Measurements from ENCODE around the gene PSMB7.
A peak's percentile ranks its signal among the peaks of the same experiment; 100 is the strongest.

The PSMB7 gene

GRCh38 chr9:124322618-124323432, 92.4 kb downstream of the PSMB7 start:
- Histone ChIP-seq H3K4me3 (ENCODE audit: low read depth, low read length) (no peak overlapping the region), H3K27me3 (no peaks in the 10 kb centered on the region), H3K4me1 (no peaks in the 10 kb centered on the region), H3K36me3 (no peaks in the 10 kb centered on the region), H3K9me3 (no peaks in the 10 kb centered on the region)
- no peak for DNase-seq
- no peak for TF ChIP-seq CTCF (IDR thresholded peaks at IDR 0.05; ENCODE audit: low read depth, low read length)

- no peaks in the 10 kb centered on the region for H3K36me3 ChIP-seq
- no peak for TF ChIP-seq CTCF (IDR thresholded peaks at IDR 0.05; ENCODE audit: low read depth, low read length)
- no peak for DNase-seq
- H3K27me3 ChIP-seq = no peaks in the 10 kb centered on the region
- no peak overlapping the region for H3K4me3 ChIP-seq (ENCODE audit: low read depth, low read length)
- H3K9me3 ChIP-seq = no peaks in the 10 kb centered on the region
- no peaks in the 10 kb centered on the region for H3K4me1 ChIP-seq
These were observed 93.3 kb downstream of the PSMB7 start for GRCh38 chr9:124321935-124322334.

- H3K27me3 ChIP-seq = no peaks in the 10 kb centered on the region
- H3K4me1 ChIP-seq = no peaks in the 10 kb centered on the region
- TF ChIP-seq CTCF (IDR thresholded peaks at IDR 0.05; ENCODE audit: low read depth, low read length) = no peak
- no peak for DNase-seq
- no peaks in the 10 kb centered on the region for H3K9me3 ChIP-seq
- H3K36me3 ChIP-seq = no peaks in the 10 kb centered on the region
- H3K4me3 ChIP-seq (ENCODE audit: low read depth, low read length) = no peak overlapping the region
These were observed 93.8 kb downstream of the PSMB7 start for GRCh38 chr9:124321416-124321815.

- H3K27me3 ChIP-seq = no peaks in the 10 kb centered on the region
- peak overlapping the region; percentile 32 for H3K4me3 ChIP-seq (ENCODE audit: low read depth, low read length)
- TF ChIP-seq CTCF (IDR thresholded peaks at IDR 0.05; ENCODE audit: low read depth, low read length) = peak; percentile 98
- H3K36me3 ChIP-seq = no peaks in the 10 kb centered on the region
- DNase-seq = peak; percentile 84
- H3K9me3 ChIP-seq = no peaks in the 10 kb centered on the region
- no peaks in the 10 kb centered on the region for H3K4me1 ChIP-seq
These were observed 94.9 kb downstream of the PSMB7 start for GRCh38 chr9:124320062-124320973.

GRCh38 chr9:124315882-124316281, 99.4 kb downstream of the PSMB7 start:
- no peaks in the 10 kb centered on the region for H3K36me3 ChIP-seq
- TF ChIP-seq CTCF (IDR thresholded peaks at IDR 0.05; ENCODE audit: low read depth, low read length) = no peak

More at GRCh38 chr9:124315882-124316281, 99.4 kb downstream of the PSMB7 start:
- Histone ChIP-seq H3K4me1 (no peaks in the 10 kb centered on the region), H3K9me3 (no peaks in the 10 kb centered on the region), H3K4me3 (ENCODE audit: low read depth, low read length) (no peak overlapping the region), H3K27me3 (no peaks in the 10 kb centered on the region)
- no peak for DNase-seq

Data from BE2C (cell line).